OCI-LY7 (cell line): ENCODE data around the gene OGFOD3.
"Not testable (repeated sequence)": the region's sequence is repeated elsewhere in the genome, so short reads cannot be mapped to it uniquely, and the experiment has no call there.

Source experiments
- EZH2phosphoT487 ChIP-seq: fragments of 200-600 bp; sonication (generic); IDR thresholded peaks from 2 replicates; pipeline ENCODE4 v1.6.1; 2018; ENCODE audit warnings: low read depth, borderline replicate concordance, mild to moderate bottlenecking, mixed run types, antibody characterized with exemption, low read length, moderate library complexity, mixed read lengths
- TF ChIP-seq, protein P1 (sequence below): fragments of 200-600 bp; sonication (generic); conservative IDR thresholded peaks from 2 replicates; pipeline ENCODE4 v1.5.1; 2014; ENCODE audit warnings: mild to moderate bottlenecking, antibody characterized with exemption, low read length, moderate library complexity, mixed read lengths

DNA sequence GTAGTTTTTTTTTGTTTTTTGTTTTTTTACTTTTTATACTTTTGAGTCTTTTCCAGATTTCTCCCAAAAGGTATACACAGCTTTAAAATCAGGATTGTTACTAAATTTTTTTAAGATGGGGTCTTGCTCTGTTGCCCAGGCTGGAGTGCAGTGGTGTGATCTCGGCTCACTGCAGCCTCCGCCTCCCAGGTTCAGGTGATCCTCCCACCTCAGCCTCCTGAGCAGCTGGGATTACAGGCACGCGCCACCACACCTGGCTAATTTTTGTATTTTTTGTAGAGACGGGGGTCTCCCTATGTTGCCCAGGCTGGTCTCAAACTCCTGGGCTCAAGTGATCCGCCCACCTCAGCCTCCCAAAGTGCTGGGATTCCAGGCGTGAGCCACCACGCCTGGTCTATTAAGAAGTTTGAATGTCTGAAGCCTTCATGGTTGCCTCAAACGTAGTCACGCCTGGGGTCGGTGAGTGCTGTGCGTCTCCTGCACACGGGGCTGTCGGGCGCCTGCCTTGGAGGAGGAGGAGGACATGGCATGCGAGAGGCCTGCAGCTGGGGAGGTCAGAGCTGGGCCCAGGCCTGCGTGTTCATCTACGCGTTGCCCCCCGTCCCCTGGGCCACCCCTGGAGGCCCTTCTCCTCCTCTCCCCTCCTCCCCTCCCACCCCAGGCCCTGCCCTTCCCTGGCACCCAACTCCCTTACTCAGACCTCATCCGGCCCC is 36.0 kb downstream of the OGFOD3 start:
- TF ChIP-seq, protein P1, sequence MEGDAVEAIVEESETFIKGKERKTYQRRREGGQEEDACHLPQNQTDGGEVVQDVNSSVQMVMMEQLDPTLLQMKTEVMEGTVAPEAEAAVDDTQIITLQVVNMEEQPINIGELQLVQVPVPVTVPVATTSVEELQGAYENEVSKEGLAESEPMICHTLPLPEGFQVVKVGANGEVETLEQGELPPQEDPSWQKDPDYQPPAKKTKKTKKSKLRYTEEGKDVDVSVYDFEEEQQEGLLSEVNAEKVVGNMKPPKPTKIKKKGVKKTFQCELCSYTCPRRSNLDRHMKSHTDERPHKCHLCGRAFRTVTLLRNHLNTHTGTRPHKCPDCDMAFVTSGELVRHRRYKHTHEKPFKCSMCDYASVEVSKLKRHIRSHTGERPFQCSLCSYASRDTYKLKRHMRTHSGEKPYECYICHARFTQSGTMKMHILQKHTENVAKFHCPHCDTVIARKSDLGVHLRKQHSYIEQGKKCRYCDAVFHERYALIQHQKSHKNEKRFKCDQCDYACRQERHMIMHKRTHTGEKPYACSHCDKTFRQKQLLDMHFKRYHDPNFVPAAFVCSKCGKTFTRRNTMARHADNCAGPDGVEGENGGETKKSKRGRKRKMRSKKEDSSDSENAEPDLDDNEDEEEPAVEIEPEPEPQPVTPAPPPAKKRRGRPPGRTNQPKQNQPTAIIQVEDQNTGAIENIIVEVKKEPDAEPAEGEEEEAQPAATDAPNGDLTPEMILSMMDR, result not testable (repeated sequence)
- not testable (repeated sequence) for TF ChIP-seq EZH2phosphoT487
